Fibroblast of pulmonary artery (primary cell): Measurements from ENCODE around the gene TPCN2.

Experiments
- DNase-seq: peaks from one replicate; pipeline ENCODE4 v3.0.0-alpha.2; 2010; ENCODE audit warnings: low read depth
- H3K4me3 ChIP-seq: replicated peaks from 2 replicates; pipeline ENCODE4 v1.5.1; 2011; ENCODE audit warnings: low read depth, mild to moderate bottlenecking, control low read depth, low read length, moderate library complexity
- TF ChIP-seq, protein P1 (sequence below): IDR thresholded peaks from 2 replicates; pipeline ENCODE4 v1.5.1; 2011; ENCODE audit warnings: mild to moderate bottlenecking, control low read depth, low read length, inconsistent platforms; ENCODE audit errors: missing control alignments

Gene TPCN2

DNA sequence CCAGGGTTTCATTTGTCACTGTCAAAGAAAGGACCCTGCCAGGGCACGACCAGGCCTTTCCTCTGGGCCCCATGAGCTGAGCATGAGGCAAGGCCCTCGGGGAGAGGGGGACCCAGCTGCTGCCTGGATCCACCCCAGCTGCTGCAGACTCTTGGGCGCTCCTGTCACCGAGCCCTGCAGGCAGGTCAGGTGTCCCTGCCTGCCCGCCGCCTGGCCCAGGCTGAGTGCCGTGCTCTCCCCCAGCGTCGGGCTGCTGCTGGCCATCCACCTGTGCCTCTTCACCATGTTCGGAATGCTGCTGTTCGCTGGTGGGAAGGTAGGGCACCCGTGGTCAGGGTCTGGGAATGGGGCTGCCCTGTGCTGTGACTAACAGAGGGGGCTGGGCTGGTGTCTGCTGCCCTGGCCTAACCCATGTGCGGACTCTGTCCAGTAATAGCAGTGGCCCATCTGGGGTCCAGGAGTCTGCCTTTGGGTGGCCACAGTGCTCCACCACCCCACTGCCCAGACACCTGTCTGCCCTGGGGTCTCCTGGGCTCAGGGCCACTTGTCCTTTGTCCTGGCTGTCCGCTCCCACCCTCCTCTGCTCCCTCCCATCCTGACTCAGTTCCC lies 15.0 kb downstream of the TPCN2 start:
- no peak overlapping the region for H3K4me3 ChIP-seq
- DNase-seq = no peak
- TF ChIP-seq, protein P1, sequence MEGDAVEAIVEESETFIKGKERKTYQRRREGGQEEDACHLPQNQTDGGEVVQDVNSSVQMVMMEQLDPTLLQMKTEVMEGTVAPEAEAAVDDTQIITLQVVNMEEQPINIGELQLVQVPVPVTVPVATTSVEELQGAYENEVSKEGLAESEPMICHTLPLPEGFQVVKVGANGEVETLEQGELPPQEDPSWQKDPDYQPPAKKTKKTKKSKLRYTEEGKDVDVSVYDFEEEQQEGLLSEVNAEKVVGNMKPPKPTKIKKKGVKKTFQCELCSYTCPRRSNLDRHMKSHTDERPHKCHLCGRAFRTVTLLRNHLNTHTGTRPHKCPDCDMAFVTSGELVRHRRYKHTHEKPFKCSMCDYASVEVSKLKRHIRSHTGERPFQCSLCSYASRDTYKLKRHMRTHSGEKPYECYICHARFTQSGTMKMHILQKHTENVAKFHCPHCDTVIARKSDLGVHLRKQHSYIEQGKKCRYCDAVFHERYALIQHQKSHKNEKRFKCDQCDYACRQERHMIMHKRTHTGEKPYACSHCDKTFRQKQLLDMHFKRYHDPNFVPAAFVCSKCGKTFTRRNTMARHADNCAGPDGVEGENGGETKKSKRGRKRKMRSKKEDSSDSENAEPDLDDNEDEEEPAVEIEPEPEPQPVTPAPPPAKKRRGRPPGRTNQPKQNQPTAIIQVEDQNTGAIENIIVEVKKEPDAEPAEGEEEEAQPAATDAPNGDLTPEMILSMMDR = no peak

DNA sequence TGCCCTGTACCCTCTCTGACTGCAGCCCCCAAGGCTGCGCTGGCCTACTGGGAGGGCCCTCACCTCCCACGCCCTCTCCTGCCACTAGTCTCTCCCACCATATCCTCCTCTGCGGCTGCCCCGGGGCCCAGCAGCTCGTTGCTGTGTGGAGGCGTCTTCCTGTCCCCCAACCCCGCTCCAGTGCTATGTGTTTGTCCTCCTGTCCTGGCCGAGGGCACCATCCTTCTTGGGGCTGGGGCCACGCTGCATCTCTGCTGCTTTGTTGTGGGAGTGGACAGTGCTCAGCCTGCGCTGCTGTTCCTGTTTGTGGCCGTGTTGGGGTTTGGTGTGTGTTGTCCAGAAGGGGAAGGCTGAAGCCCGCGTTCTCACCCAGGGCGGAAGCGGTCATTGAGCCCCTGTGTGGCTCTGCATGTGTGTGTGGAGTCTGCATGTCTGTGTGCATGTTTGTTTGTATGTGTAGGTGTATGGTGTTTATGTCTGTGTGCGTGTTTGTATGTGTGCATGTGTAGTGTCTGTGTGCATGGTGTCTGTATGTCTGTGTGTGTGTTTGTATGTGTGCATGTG lies 15.7 kb downstream of the TPCN2 start:
- DNase-seq = no peak
- no peak overlapping the region for H3K4me3 ChIP-seq
- TF ChIP-seq, protein P1 = no peak

DNA sequence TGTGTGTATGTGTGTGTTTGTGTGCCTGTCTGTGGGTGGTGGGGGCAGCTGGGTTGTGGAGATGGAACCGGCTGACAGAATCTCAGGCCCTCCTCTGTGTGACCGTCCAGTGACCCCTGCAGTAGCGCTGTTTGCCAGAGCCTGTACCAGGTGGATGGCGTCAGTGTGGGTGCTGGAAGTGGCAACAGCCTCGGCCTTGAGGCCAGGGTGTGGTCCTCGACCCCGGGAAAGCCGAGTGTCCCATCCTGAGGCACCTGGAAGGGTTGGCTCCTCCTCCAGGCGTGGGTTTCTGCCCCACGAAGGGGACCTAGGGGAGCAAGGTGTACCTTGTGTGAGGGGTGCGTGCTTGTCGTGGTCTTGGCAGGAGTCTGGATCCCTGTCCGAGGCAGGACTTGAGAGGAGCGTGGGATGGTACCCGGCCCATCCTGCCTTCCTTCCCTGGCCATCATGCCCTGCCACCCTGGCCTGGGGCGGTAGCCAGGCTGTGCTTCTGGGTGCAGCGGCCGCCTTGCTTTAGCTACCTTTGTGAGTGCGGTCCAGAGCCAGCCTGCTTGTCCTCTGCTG lies 16.5 kb downstream of the TPCN2 start:
- DNase-seq = no peak
- TF ChIP-seq, protein P1 = no peak
- no peak overlapping the region for H3K4me3 ChIP-seq

DNA sequence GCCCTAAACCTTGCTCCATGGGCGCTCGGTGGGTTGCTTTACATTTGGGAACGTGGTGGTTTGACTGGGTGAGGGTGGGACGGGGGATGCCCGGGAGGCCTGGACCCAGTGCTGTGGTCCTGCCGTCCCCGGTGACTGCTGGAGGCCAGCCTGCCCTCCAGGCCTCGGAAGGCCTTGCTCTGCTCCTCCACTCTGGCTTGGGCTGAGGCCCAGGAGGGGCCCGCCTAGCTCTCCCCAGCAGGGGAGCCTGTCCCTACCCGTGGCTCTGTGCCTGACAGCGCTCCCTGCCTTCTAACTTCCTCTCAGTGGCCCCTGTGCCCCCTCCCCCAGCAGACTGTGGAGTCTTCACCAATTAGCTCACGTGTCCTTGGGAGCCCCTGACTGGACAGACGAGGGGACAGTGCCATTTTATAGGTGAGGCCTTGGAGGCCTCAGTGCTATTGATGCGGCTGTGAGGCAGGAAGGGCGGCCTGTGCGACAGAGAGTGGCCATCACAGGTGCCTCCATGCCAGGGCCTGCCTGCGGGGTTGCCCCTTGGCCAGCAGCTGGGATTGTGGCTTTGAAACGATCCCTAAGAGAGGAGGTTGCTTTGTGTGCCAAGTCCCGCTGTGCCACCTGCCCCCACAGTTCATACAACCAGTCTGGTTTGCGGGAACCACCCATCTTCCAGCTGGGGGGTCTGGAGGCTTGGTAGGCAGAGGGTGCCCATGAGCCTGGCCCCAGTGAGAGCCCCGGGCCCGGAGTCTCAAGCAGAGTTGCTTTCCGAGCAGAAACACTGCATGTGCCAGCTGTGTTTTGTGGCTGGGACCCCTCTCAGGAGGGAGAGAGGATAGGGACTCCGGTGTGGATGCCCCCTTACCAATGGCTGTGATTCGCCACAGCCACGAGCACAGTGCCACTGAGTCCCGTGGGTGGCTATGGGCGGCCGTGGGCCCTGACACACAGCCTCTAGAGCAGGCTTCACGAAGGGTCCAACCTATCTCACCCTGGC lies 17.7 kb downstream of the TPCN2 start:
- TF ChIP-seq, protein P1 = no peak
- DNase-seq = no peak
- no peak overlapping the region for H3K4me3 ChIP-seq

DNA sequence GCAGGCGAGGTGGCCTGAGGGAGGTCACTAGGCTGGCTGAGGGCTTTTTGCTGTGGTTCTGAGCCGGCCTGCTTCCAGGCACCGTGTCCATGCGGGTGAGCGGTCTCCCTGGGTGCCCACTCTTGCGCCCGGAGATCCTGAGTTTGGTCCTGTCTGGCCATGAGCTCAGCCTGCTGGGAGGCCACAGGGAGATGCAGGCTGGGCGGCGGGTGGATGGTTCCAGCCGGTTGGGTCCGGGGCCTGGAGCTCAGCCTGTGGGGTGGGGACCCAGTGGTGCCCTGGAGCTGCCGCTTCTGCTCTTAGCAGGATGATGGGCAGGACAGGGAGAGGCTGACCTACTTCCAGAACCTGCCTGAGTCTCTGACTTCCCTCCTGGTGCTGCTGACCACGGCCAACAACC lies 18.5 kb downstream of the TPCN2 start:
- H3K4me3 ChIP-seq = no peak overlapping the region
- DNase-seq = no peak

DNA sequence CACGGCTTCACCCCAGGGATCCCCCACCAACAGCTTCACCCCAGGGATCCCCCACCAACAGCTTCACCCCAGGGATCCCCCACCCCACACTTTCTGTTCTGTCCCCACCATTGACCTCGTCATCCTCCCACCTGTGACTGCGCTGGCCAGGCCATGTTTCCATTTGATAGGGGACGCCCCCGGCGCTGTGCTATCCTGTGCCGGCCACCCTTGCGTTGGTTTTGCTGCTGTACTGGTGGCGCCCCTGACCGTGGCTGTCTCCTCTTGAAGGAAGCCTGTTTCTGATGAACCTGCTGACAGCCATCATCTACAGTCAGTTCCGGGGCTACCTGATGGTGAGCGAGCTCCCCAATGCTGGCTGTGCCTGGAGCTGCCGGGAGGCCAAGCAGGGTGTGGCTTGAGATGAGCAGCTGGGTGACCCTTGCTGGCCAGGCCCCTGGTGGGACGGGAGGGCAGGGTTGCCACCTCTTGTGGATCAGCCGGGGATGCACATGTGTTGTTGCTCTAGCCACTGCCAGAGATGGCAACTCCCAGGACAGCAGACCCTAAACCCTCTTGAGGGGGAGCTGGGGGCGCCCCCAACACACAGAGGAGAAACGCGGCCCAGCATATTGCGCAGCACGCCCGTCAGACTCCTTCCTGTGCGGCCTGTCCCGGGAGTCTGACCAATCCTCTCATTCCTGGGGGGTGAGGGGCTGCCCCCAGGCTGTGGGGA lies 22.5 kb downstream of the TPCN2 start:
- no peak for DNase-seq
- no peak overlapping the region for H3K4me3 ChIP-seq
- TF ChIP-seq, protein P1 = no peak

More for the DNA sequence above, 18.5 kb downstream of the TPCN2 start:
- TF ChIP-seq, protein P1 = no peak
